A549 (cell line): Measurements from ENCODE around the gene CEL. TPM values are rescaled to one million over a fixed set of nuclear protein-coding genes. Genes with fewer than 3 reads are reported as not detected.

Experiments
- ATAC-seq, 2 experiments: fragments of 200-7000 bp in 1 of 2; fragments of >200 bp in 1 of 2; cut with Nextera tagmentation in 1 of 2; cut with Tn5 transposase in 1 of 2; 3 replicates each; pipeline versions ENCODE4 v1.8.0 to v1.9.1; 2018 to 2020; ENCODE audit warnings: mild to moderate bottlenecking in 1 of 2, moderate library complexity in 1 of 2
- CTCF ChIA-PET: fragments of 300-600 bp; sonication (Branson Sonifier 250); formaldehyde crosslinking; extraction: SDS; loops from one replicate; lab custom pipeline; 2021; ENCODE audit warnings: antibody characterized with exemption, inconsistent platforms; lab: Yijun Ruan, JAX
- POLR2A ChIA-PET: fragments of 350-600 bp; formaldehyde crosslinking; extraction: SDS; loops from one replicate; lab custom pipeline; 2021; ENCODE audit warnings: antibody characterized with exemption, inconsistent platforms; lab: Yijun Ruan, JAX
- DNase-seq, 2 experiments: peaks; one replicate each; pipeline versions ENCODE4 v3.0.0 to v3.0.0-alpha.2; 2011 to 2016; ENCODE audit warnings: low read depth in 1 of 2, low spot score in 1 of 2
- FAIRE-seq: peaks from 2 replicates; lab custom pipeline; 2011; peaks lifted over from hg19 to GRCh38; lab: Jason Lieb, UNC
- H3K27ac ChIP-seq, 2 experiments: fragments of >200 bp; sonication (Bioruptor Twin); formaldehyde crosslinking; 3 replicates each; pipeline ENCODE4 v1.5.1; 2016 to 2017
- H3K4me1 ChIP-seq: fragments of >200 bp; sonication (Bioruptor Twin); formaldehyde crosslinking; 3 replicates; pipeline ENCODE4 v1.6.1; 2016
- H3K4me2 ChIP-seq: fragments of >200 bp; sonication (Bioruptor Twin); formaldehyde crosslinking; 3 replicates; pipeline ENCODE4 v1.6.1; 2016
- H3K4me3 ChIP-seq: fragments of >200 bp; sonication (Bioruptor Twin); formaldehyde crosslinking; 3 replicates; pipeline ENCODE4 v1.5.1; 2016
- H3K9me3 ChIP-seq: fragments of >200 bp; sonication (Bioruptor Twin); formaldehyde crosslinking; 3 replicates; pipeline ENCODE4 v1.6.1; 2016
- CBX2 ChIP-seq: fragments of 200-600 bp; sonication (generic); IDR thresholded peaks from 2 replicates; pipeline ENCODE4 v1.6.1; 2016; ENCODE audit warnings: low read depth, mild to moderate bottlenecking, borderline replicate concordance
- CHD4 ChIP-seq: fragments of 200-600 bp; sonication (generic); IDR thresholded peaks from 2 replicates; pipeline ENCODE4 v1.6.1; 2016; ENCODE audit warnings: antibody characterized with exemption, mild to moderate bottlenecking, borderline replicate concordance
- E2F6 ChIP-seq: IDR thresholded peaks from 2 replicates; pipeline ENCODE4 v1.6.1; 2012; ENCODE audit warnings: low read depth, borderline replicate concordance
- ELK1 ChIP-seq: fragments of 150-350 bp; IDR thresholded peaks from 2 replicates; pipeline ENCODE4 v1.6.1; 2014; ENCODE audit warnings: low read depth, mild to moderate bottlenecking, low read length
- EP300 ChIP-seq, 2 experiments: fragments of >200 bp; sonication (Bioruptor Twin); formaldehyde crosslinking; IDR thresholded peaks; 2 replicates in 1 of 2; 3 replicates in 1 of 2; pipeline ENCODE4 v1.6.1; 2016 to 2017
- HES2 ChIP-seq: fragments of >200 bp; sonication (Bioruptor Twin); formaldehyde crosslinking; IDR thresholded peaks from 2 replicates; pipeline ENCODE4 v1.6.1; 2016
- HEYL ChIP-seq: fragments of 250-450 bp; sonication (Bioruptor Pico); IDR thresholded peaks from 2 replicates; pipeline ENCODE4 v1.8.0; 2021; ENCODE audit warnings: mild to moderate bottlenecking, moderate library complexity
- HMGXB4 ChIP-seq: fragments of 250-450 bp; sonication (Bioruptor Pico); IDR thresholded peaks from 2 replicates; pipeline ENCODE4 v1.5.0; 2021; ENCODE audit warnings: mild to moderate bottlenecking, moderate library complexity, borderline replicate concordance
- HOXB13 ChIP-seq: fragments of 250-450 bp; sonication (Bioruptor Pico); IDR thresholded peaks from 2 replicates; pipeline ENCODE4 v1.5.0; 2020; ENCODE audit warnings: low read depth, mild to moderate bottlenecking, moderate library complexity
- HOXB5 ChIP-seq: fragments of 250-450 bp; sonication (Bioruptor Pico); IDR thresholded peaks from 2 replicates; pipeline ENCODE4 v1.5.0; 2020; ENCODE audit warnings: mild to moderate bottlenecking, moderate library complexity
- JUN ChIP-seq, 2 experiments: fragments of >200 bp; sonication (Bioruptor Twin); formaldehyde crosslinking; IDR thresholded peaks; 2 replicates in 1 of 2; 3 replicates in 1 of 2; pipeline ENCODE4 v1.6.1; 2016 to 2017
- MAFK ChIP-seq: fragments of 450-650 bp; IDR thresholded peaks from 2 replicates; pipeline ENCODE4 v1.6.1; 2014; ENCODE audit not compliant: partially characterized antibody
- MAX ChIP-seq: IDR thresholded peaks from 2 replicates; pipeline ENCODE4 v1.6.1; 2012
- NR3C1 ChIP-seq: fragments of >200 bp; sonication (Bioruptor Twin); formaldehyde crosslinking; IDR thresholded peaks from 3 replicates; pipeline ENCODE4 v1.6.1; 2017
- PBX3 ChIP-seq: IDR thresholded peaks from 2 replicates; pipeline ENCODE4 v1.6.1; 2012
- RARB ChIP-seq: fragments of 250-450 bp; sonication (Bioruptor Pico); IDR thresholded peaks from 2 replicates; pipeline ENCODE4 v1.8.0; 2021; ENCODE audit warnings: mild to moderate bottlenecking, moderate library complexity
- RCOR1 ChIP-seq: fragments of 150-350 bp; IDR thresholded peaks from 2 replicates; pipeline ENCODE4 v1.6.1; 2014; ENCODE audit warnings: antibody characterized with exemption, low read length, low read depth
- SMC3 ChIP-seq: fragments of >200 bp; sonication (Bioruptor Twin); formaldehyde crosslinking; IDR thresholded peaks from 3 replicates; pipeline ENCODE4 v1.6.1; 2018; ENCODE audit warnings: inconsistent platforms
- ZFP36 ChIP-seq: fragments of 450-650 bp; IDR thresholded peaks from 2 replicates; pipeline ENCODE4 v1.6.1; 2014; ENCODE audit warnings: borderline replicate concordance; ENCODE audit not compliant: partially characterized antibody
- WGBS: methylation state at CpG from one replicate; pipeline ENCODE4 v1.1.6; 2017; ENCODE audit errors: missing lambda C conversion rate; 5-methylcytosine and 5-hydroxymethylcytosine counted together
- polyA plus RNA-seq, 4 experiments: library from polyadenylated mRNA; depleted of rRNA in 3 of 4; stranded (reverse); fragments of >200 nt; fragmentation: RNase III in 1 of 4; extraction: RNeasy Plus Mini Kit Qiagen cat#74134 plus additional on column Dnase treatment in 1 of 4; gene quantifications; 2 replicates in 3 of 4; 3 replicates in 1 of 4; pipeline ENCODE4 v1.2.3, GENCODE V29; 2011 to 2017

CEL gene
- polyA plus RNA-seq, 2 of the 4 experiments (the other 2 are of a cell fraction): 0.23 to 0.68 TPM

GRCh38 chr9:133044661-133045060 is 17.1 kb upstream of the CEL start:
- no peak overlapping the region for H3K4me2 ChIP-seq
- H3K4me3 ChIP-seq: no peak overlapping the region
- no peak overlapping the region for H3K27ac ChIP-seq
- DNase-seq (no peak), FAIRE-seq (no peak)
- no peak for TF ChIP-seq ELK1
- no peak for TF ChIP-seq HOXB5
- no peak for TF ChIP-seq NR3C1
- TF ChIP-seq MAFK: no peak
- TF ChIP-seq PBX3: no peak
- no peak for TF ChIP-seq SMC3
- TF ChIP-seq CBX2: no peak
- TF ChIP-seq RARB (CRISPR knock-in tag): no peak
- TF ChIP-seq, all 56 proteins: peak for 0
- ChIA-PET CTCF (interaction anchor here (0.9 to 1.4 kb wide), 5 partner anchors 22 to 103 kb away, joined by 3 to 5 read pairs (median 4); no protein-coding TSS in a partner anchor), POLR2A (interaction anchor here (1.0 kb wide), 1 partner anchor 14 kb away, joined by 3 read pairs; the partner anchor contains the start of gene GTF3C5)
- no peaks in the 10 kb centered on the region for H3K4me1 ChIP-seq
- no peak for ATAC-seq
- WGBS: 91% methylated on average over 10 of the region's 11 CpGs
- no peaks in the 10 kb centered on the region for H3K9me3 ChIP-seq

- DNase-seq: no peak
- H3K27ac ChIP-seq: no peak overlapping the region
- TF ChIP-seq CHD4 (no peak), HES2 (no peak), RCOR1 (no peak), SMC3 (no peak), MAX (no peak), EP300 (IDR thresholded peaks at IDR 0.05) (no peak), HOXB13 (CRISPR knock-in tag) (no peak), HEYL (CRISPR knock-in tag) (no peak), JUN (IDR thresholded peaks at IDR 0.05) (no peak), ZFP36 (no peak), E2F6 (no peak), HMGXB4 (CRISPR knock-in tag) (no peak), MAFK (no peak), RARB (CRISPR knock-in tag) (no peak)
- no peaks in the 10 kb centered on the region for H3K9me3 ChIP-seq
- 93% methylated on average over 15 of the region's 15 CpGs for WGBS
- FAIRE-seq: no peak
- H3K4me3 ChIP-seq: no peak overlapping the region
- no peaks in the 10 kb centered on the region for H3K4me1 ChIP-seq
- no peak overlapping the region for H3K4me2 ChIP-seq
- no peak for ATAC-seq
- ChIA-PET POLR2A (no interaction called here), CTCF (interaction anchor here (0.8 to 1.7 kb wide), 5 partner anchors 20 to 102 kb away, joined by 3 to 6 read pairs (median 5); no protein-coding TSS in a partner anchor)
These were observed 16.6 kb upstream of the CEL start for GRCh38 chr9:133045132-133045531.
